Skeletal muscle tissue (tissue), 4 donors: ENCODE data around the gene HNRNPH2. TPM values are rescaled to one million over a fixed set of nuclear protein-coding genes. Genes with fewer than 3 reads are reported as not detected.

Experiments
- H3K27ac ChIP-seq: one replicate; pipeline ENCODE4 v1.7.0; 2013; ENCODE audit warnings: mild to moderate bottlenecking, low read depth, low read length, inconsistent platforms
- H3K27me3 ChIP-seq, 3 donors: one replicate each; pipeline ENCODE4 v1.7.0; 2013; ENCODE audit warnings: low read length in 3 of 3; ENCODE audit not compliant: control insufficient read depth in 3 of 3, insufficient read depth in 3 of 3
- H3K36me3 ChIP-seq, 3 donors: one replicate each; pipeline ENCODE4 v1.7.0; 2013; ENCODE audit warnings: low read length in 3 of 3; ENCODE audit not compliant: control insufficient read depth in 3 of 3, insufficient read depth in 3 of 3
- H3K4me1 ChIP-seq, 3 donors: one replicate each; pipeline ENCODE4 v1.7.0; 2013; ENCODE audit warnings: low read length in 3 of 3, mild to moderate bottlenecking in 3 of 3; ENCODE audit not compliant: control insufficient read depth in 3 of 3, insufficient read depth in 3 of 3
- H3K4me3 ChIP-seq, 3 donors: one replicate each; pipeline ENCODE4 v1.7.0; 2013; ENCODE audit warnings: low read length in 3 of 3
- H3K9ac ChIP-seq, 3 donors: one replicate each; pipeline ENCODE4 v1.7.0; 2013; ENCODE audit warnings: low read length in 3 of 3, mild to moderate bottlenecking in 3 of 3, moderate library complexity in 2 of 3, low read depth in 1 of 3
- H3K9me3 ChIP-seq, 3 donors: one replicate each; pipeline ENCODE4 v1.7.0; 2013; ENCODE audit warnings: low read length in 3 of 3; ENCODE audit not compliant: control insufficient read depth in 3 of 3
- total RNA-seq: library from RNA; depleted of rRNA; stranded (reverse); fragments of >200 nt; gene quantifications from one replicate; pipeline ENCODE4 v1.2.3, GENCODE V29; 2014
- donor health status: Osteomylitis.

Gene HNRNPH2
- total RNA-seq, 1 donor from 2014 or later = 53.2 TPM

DNA sequence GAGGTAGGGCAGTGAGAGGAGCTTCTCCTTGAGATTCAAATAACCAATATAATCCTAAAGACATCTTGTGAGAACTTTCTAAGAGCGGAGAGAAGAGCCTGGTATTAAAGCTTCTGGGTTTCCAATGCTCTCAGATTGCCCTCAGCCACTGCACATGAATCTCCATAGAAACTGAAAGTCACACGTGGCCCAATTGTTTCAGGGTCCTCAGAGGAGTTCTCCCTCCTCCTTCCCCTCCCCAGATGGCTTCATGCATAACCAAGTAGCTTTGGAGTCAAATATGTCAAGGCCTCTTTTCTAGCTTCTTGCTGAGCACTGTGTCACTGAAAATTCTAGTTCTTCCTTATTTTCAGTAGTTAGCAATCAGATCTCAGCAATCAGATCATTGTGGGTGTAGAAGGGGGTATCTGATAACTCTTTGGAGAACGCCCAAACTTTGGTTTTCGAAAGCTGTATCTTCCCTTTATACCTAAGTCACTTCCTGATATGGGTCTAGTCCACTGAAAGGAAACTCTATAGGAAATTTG lies 24.3 kb upstream of the HNRNPH2 start:
- Histone ChIP-seq H3K9me3 (no peaks in the 10 kb centered on the region), H3K4me3 (no peak overlapping the region), H3K27ac (no peak overlapping the region), H3K27me3 (no peaks in the 10 kb centered on the region), H3K4me1 (no peaks in the 10 kb centered on the region), H3K36me3 (no peaks in the 10 kb centered on the region), H3K9ac (no peak overlapping the region)

DNA sequence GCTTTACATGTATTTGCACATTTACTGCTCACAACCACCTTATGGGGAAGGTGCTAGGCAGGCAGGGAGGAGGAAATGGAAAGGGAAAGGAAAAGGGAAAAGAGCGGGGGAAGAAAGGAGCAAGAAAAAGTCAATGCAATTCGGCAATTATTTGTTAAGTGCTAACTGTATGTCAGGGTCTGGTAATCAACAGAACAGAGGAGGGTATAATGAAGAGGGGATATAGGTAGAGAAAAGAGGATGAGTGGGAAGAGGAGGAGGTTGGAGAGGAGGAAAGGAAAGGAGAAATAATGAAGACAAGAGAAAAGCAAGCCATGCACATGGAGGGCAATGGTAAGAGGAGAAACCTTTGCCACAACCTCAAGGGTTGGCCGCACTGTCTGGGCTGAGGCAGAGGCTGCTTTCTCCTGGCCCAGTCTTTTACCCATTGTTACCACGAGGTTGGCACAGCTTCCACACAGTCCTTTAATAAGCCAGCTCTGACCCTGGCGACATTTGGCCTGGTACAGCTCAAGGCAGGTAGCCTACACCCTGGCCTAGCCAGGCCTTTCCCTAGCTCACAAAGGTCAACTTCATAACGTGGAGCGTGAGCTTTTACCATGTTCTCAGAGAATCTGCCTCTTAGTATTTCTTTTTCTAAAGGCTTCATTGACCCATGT lies 22.9 kb upstream of the HNRNPH2 start:
- no peak overlapping the region for H3K4me3 ChIP-seq
- H3K4me1 ChIP-seq = no peaks in the 10 kb centered on the region
- no peaks in the 10 kb centered on the region for H3K36me3 ChIP-seq
- no peaks in the 10 kb centered on the region for H3K9me3 ChIP-seq
- no peak overlapping the region for H3K9ac ChIP-seq
- H3K27me3 ChIP-seq = no peaks in the 10 kb centered on the region
- H3K27ac ChIP-seq = no peak overlapping the region

DNA sequence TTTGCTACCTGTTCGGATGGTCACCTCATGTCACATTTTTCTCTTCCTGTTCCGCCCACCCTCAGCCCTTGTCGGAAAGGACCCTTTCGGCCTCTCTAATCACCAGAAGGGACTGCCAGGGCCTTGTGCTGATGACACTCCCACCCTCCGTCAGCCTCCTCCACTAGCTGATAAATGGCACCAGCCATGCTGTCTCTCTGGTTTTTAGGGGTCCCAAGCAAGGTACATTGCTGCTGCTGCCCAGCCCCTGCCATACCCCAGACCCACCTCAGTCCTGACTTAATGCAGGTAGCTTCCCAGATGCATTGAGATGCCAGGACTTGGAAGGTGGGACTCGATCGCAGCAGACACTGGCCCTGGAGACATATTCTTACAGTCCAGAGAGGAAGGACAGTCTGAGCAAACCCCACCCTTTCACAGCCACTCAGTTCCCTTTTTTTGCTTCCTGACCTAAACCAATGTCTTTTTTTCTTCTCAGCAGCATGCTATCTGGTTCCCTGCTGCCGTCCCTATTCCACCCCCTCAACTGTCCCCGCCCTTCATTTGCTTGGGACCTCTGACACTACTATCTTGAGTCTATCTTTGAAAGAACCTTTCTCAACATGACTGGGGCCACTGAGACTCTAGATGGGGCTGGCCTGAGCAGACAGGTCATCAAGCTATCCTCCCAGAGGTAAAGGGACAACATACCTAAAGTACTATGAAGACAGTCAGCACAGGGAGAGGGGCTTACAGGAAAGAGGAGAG lies 22.1 kb upstream of the HNRNPH2 start, which contains the start of gene BTK:
Gene BTK (minus strand): TSS at position 397 of the 747 bp plus-strand sequence. CDS start 10,907 bp downstream, outside the sequence.
- Histone ChIP-seq H3K4me3 (no peak within 1 kb of the TSS), H3K36me3 (no peaks in the 10 kb centered on the region), H3K4me1 (peaks cover 0 to 2% (median 0%) of the 10 kb centered on the region in 3 donors), H3K9me3 (no peaks in the 10 kb centered on the region), H3K27ac (no peak within 1 kb of the TSS), H3K27me3 (no peaks in the 10 kb centered on the region), H3K9ac (no peak within 1 kb of the TSS)

DNA sequence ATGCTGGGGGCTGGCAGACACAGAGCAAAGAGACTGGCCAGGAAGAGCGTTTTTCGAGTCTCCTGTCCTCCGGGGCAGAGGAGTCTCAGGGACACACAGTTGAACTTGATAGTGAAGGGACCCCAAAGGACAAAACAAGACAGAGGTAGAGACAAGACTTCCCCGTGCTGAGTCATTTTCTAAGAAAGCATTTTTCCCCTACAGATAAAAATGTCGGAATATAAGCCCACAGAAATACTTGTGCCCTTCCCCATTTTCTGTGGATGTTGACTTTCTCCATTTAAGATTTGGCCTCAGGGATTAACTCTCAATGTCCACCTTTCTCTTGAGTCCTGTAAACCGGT lies 21.5 kb upstream of the HNRNPH2 start:
- H3K9ac ChIP-seq = no peak overlapping the region
- H3K4me1 ChIP-seq = peaks cover under 1 to 3% (median 2%) of the 10 kb centered on the region in 3 donors
- H3K36me3 ChIP-seq = no peaks in the 10 kb centered on the region
- no peak overlapping the region for H3K27ac ChIP-seq
- H3K27me3 ChIP-seq = no peaks in the 10 kb centered on the region
- no peak overlapping the region for H3K4me3 ChIP-seq
- no peaks in the 10 kb centered on the region for H3K9me3 ChIP-seq

DNA sequence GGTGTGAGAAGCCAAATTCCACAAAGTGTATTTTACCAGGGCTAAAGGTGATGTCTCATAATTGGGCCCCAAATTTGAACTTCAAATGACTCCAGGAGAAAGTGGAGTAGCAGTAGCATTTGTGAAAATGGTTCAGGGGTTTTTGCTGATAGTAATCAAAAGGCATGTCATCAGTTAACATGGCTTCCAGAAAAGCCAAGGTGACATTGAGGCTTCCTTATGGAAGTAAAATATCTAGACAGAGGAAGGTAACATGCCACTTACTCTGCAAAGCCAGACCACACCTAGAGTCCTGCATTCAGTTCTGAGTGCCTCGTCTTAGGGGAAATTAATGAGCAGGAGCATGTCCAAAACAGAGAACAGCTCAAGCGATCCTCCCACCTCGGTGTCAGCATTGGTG lies 19.4 kb upstream of the HNRNPH2 start:
- Histone ChIP-seq H3K9ac (no peak overlapping the region), H3K4me3 (no peak overlapping the region), H3K9me3 (no peaks in the 10 kb centered on the region), H3K27ac (no peak overlapping the region), H3K36me3 (peaks cover 0 to 3% (median 0%) of the 10 kb centered on the region in 3 donors), H3K4me1 (peaks cover 2 to 8% (median 3%) of the 10 kb centered on the region in 3 donors), H3K27me3 (no peaks in the 10 kb centered on the region)

DNA sequence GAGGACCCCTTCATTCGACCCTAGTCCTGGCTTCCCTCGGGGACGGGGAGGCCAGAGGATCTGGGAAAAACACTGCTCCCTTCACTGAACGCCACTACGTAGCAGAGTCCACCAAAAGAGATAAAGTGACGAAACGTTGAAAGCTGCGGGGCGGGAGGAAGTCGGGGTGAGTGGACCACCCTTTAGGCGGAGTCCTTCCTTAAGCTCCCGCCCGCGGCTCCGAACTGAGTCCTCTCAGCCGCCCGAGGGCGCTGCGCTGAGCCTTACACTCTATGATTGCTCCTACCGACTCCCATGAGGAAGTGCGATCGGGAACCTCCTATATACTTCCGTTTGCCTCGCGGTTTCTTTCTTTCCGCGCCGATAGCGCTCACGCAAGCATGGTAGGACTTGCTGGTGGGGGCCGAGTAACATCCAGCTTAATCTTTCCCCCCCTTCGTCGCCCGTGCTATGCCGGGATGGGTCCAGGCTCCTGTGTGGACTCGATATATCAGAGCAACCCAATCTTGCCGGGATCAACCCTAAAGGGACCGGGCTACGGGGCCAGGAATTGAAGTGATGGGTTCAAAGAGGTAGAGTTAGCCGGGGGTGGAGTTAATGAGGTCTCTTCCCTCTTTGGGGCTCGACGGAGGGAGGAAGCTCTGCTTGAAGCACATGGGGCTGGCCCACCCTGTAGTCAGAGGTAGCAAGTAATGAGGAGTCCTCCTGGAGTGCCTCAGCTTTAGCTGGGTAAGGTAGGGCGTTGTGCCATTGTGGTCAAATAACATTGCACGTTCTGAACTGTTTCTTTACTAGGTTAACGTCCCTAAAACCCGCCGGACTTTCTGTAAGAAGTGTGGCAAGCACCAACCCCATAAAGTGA lies 17.1 kb upstream of the HNRNPH2 start, which contains the start of gene RPL36A:
Gene RPL36A (plus strand): TSS at position 348 of the 862 bp plus-strand sequence. CDS start 33 bp downstream, at position 381.
- Histone ChIP-seq H3K9me3 (no peaks in the 10 kb centered on the region), H3K36me3 (peaks cover 0 to 5% (median 2%) of the 10 kb centered on the region in 3 donors)

DNA sequence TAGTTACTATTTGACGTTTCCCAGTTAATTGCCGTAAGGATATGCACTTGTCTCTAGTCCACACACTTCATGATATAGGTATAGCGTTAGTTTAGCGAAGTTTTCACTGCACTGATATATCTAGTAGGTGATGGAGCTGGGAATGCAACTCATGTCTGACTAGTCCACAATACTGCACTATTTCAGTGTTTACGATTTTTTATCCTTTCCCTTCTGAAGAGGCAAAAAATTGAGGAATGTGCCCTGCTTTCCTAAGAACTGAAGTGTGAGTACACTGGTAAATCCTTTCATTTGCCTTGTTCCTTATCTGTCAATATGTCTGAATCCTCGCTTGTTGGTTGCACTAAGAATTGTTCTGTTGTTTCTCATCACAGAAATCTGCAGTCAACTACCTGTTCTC lies 16.2 kb upstream of the HNRNPH2 start:
- no peaks in the 10 kb centered on the region for H3K27me3 ChIP-seq
- no peak overlapping the region for H3K27ac ChIP-seq

More for the DNA sequence above, 17.1 kb upstream of the HNRNPH2 start, which contains the start of gene RPL36A:
- Histone ChIP-seq H3K4me1 (peaks cover 2 to 8% (median 3%) of the 10 kb centered on the region in 3 donors), H3K27ac (peak within 1 kb of the TSS; percentile 75), H3K27me3 (no peaks in the 10 kb centered on the region), H3K9ac (peak within 1 kb of the TSS; percentile 78 to 80 (median 80)), H3K4me3 (peak within 1 kb of the TSS; percentile 72 to 80 (median 76))

DNA sequence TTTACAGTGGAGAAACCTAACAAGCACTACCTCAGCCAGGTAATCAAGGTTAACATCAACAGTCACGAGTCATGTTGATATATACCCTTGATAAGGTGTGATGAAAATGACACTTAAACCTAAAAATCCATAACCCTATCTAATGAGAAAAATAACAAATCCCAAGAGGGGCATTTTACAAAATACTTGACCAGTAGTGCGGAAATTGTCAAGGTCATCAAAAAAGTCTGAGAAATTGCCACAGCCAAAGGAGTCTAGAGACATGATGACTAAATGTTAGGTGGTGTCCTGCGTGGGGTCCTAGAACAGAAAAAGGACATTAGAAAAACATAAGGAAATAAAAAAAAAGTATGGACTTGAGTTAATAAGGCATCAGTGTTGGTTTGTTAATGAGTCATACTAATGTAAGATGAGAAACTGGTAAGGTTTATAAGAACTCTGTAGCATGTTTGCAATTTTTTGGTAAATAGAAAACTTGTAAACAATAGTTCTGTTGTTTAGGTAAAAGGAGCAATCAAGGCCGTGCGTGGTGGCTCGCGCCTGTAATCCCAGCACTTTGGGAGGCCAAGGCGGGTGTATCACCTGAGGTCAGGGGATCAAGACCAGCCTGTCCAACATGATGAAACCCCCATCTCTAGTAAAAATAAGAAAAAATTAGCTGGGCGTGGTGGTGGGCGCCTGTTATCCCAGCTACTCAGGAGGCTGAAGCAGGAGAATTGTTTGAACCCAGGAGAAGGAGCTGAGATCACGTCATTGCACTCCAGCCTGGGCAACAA lies 14.3 kb upstream of the HNRNPH2 start:
- Histone ChIP-seq H3K27me3 (no peaks in the 10 kb centered on the region), H3K4me3 (no peak overlapping the region), H3K36me3 (peaks cover 0 to 5% (median 4%) of the 10 kb centered on the region in 3 donors), H3K4me1 (peaks cover 2 to 8% (median 3%) of the 10 kb centered on the region in 3 donors), H3K9ac (no peak overlapping the region), H3K9me3 (no peaks in the 10 kb centered on the region), H3K27ac (no peak overlapping the region)

More for the DNA sequence above, 16.2 kb upstream of the HNRNPH2 start:
- Histone ChIP-seq H3K4me3 (peak overlapping the region in 2 of 3 donors; percentile 72 to 76), H3K9me3 (no peaks in the 10 kb centered on the region), H3K36me3 (peaks cover 0 to 5% (median 4%) of the 10 kb centered on the region in 3 donors), H3K9ac (peak overlapping the region in 2 of 3 donors; percentile 80), H3K4me1 (peaks cover 2 to 8% (median 3%) of the 10 kb centered on the region in 3 donors)

DNA sequence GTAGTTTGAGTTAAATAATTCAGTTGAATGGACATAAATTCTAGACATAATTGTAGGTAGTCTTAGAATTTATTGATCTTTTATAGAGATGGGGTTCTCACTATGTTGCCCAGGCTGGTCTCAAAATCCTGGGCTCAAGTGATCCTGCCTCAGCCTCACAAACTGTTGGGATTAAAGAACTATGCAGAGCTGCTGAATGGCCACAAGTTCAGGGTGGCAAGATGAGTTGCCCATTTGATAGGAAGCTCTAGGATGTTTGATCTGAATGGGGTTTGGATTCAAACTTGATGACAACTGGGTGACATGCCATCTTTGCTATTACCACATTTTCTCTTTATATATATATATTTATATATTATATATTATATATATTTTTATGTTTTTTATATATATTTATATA lies 13.7 kb upstream of the HNRNPH2 start:
- Histone ChIP-seq H3K27me3 (no peaks in the 10 kb centered on the region), H3K9ac (no peak overlapping the region), H3K4me1 (peaks cover 2 to 8% (median 3%) of the 10 kb centered on the region in 3 donors), H3K27ac (no peak overlapping the region), H3K36me3 (peaks cover 0 to 5% (median 4%) of the 10 kb centered on the region in 3 donors), H3K4me3 (no peak overlapping the region), H3K9me3 (no peaks in the 10 kb centered on the region)
